ENCODE measurements around the gene HDAC9.

HDAC9 gene

GRCh38 chr7:18675579-18675978 is 180.0 kb downstream of the HDAC9 start:
- H3K36me3 ChIP-seq, result no peaks in the 10 kb centered on the region
- no peaks in the 10 kb centered on the region for H3K4me1 ChIP-seq (ENCODE audit: control insufficient read depth in 1 of 2, insufficient read depth in 1 of 2, low read depth in 1 of 2, low read length in 1 of 2)
- no peaks in the 10 kb centered on the region for H3K9me3 ChIP-seq
- H3K4me3 ChIP-seq (ENCODE audit: low read depth in 1 of 2, low read length in 1 of 2), result no peak overlapping the region
- H3K27me3 ChIP-seq, result no peaks in the 10 kb centered on the region
- TF ChIP-seq CTCF (IDR thresholded peaks at IDR 0.05), result no peak
- no peak overlapping the region for H3K27ac ChIP-seq

GRCh38 chr7:18679261-18679660 is 183.7 kb downstream of the HDAC9 start:
- no peaks in the 10 kb centered on the region for H3K9me3 ChIP-seq
- no peak overlapping the region for H3K4me3 ChIP-seq (ENCODE audit: low read depth in 1 of 2, low read length in 1 of 2)
- no peak overlapping the region for H3K27ac ChIP-seq
- no peak for TF ChIP-seq CTCF (IDR thresholded peaks at IDR 0.05)
- no peaks in the 10 kb centered on the region for H3K36me3 ChIP-seq
- no peaks in the 10 kb centered on the region for H3K27me3 ChIP-seq
- H3K4me1 ChIP-seq (ENCODE audit: control insufficient read depth in 1 of 2, insufficient read depth in 1 of 2, low read depth in 1 of 2, low read length in 1 of 2), result no peaks in the 10 kb centered on the region

GRCh38 chr7:18680576-18680975 is 185.0 kb downstream of the HDAC9 start:
- no peaks in the 10 kb centered on the region for H3K9me3 ChIP-seq
- H3K4me3 ChIP-seq (ENCODE audit: low read depth in 1 of 2, low read length in 1 of 2), result no peak overlapping the region
- no peak overlapping the region for H3K27ac ChIP-seq
- H3K27me3 ChIP-seq, result no peaks in the 10 kb centered on the region
- H3K36me3 ChIP-seq, result no peaks in the 10 kb centered on the region
- no peaks in the 10 kb centered on the region for H3K4me1 ChIP-seq (ENCODE audit: control insufficient read depth in 1 of 2, insufficient read depth in 1 of 2, low read depth in 1 of 2, low read length in 1 of 2)
- TF ChIP-seq CTCF (IDR thresholded peaks at IDR 0.05), result no peak

GRCh38 chr7:18684916-18685315 is 189.4 kb downstream of the HDAC9 start:
- H3K4me1 ChIP-seq (ENCODE audit: control insufficient read depth in 1 of 2, insufficient read depth in 1 of 2, low read depth in 1 of 2, low read length in 1 of 2), result no peaks in the 10 kb centered on the region
- TF ChIP-seq CTCF (IDR thresholded peaks at IDR 0.05), result no peak
- H3K27me3 ChIP-seq, result no peaks in the 10 kb centered on the region
- H3K27ac ChIP-seq, result no peak overlapping the region
- no peak overlapping the region for H3K4me3 ChIP-seq (ENCODE audit: low read depth in 1 of 2, low read length in 1 of 2)
- no peaks in the 10 kb centered on the region for H3K9me3 ChIP-seq
- no peaks in the 10 kb centered on the region for H3K36me3 ChIP-seq

DNA sequence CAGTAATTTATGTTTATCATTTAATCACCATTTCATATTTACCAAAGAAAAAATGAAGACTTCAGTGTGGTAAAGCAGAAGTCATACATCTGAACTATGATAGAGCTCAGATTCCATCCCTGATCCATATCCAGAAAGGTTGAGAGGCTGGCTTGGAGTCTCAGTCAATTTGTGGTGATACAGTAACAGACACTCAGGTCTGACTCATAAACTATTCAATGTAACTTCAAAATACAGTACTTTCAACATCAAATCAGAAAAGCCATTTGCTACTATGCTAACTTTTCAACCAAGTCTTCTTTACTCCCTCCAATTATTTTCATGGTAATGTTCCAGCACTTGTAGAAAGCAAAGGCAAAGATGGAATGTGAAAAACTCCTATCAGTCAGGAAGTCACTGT is 190.4 kb downstream of the HDAC9 start:
- Histone ChIP-seq H3K4me3 (ENCODE audit: low read depth in 1 of 2, low read length in 1 of 2) (no peak overlapping the region), H3K9me3 (no peaks in the 10 kb centered on the region), H3K27me3 (no peaks in the 10 kb centered on the region), H3K4me1 (ENCODE audit: control insufficient read depth in 1 of 2, insufficient read depth in 1 of 2, low read depth in 1 of 2, low read length in 1 of 2) (no peaks in the 10 kb centered on the region), H3K27ac (no peak overlapping the region), H3K36me3 (no peaks in the 10 kb centered on the region)
- TF ChIP-seq CTCF (IDR thresholded peaks at IDR 0.05), result no peak

- Histone ChIP-seq H3K4me3 (ENCODE audit: low read depth in 1 of 2, low read length in 1 of 2) (no peak overlapping the region), H3K36me3 (no peaks in the 10 kb centered on the region), H3K27ac (no peak overlapping the region), H3K4me1 (ENCODE audit: control insufficient read depth in 1 of 2, insufficient read depth in 1 of 2, low read depth in 1 of 2, low read length in 1 of 2) (no peaks in the 10 kb centered on the region), H3K27me3 (no peaks in the 10 kb centered on the region), H3K9me3 (no peaks in the 10 kb centered on the region)
- TF ChIP-seq CTCF (IDR thresholded peaks at IDR 0.05), result no peak
Observed at GRCh38 chr7:18689551-18689950, 194.0 kb downstream of the HDAC9 start.
